K562 (cell line): ENCODE measurements around the gene TBC1D2B.

Experiments used
- BCOR ChIP-seq: fragments of 450-650 bp; IDR thresholded peaks from 2 replicates; pipeline ENCODE4 v1.6.1; 2016
- CTCF ChIP-seq, 3 experiments: IDR thresholded peaks in 2 of 3; conservative IDR thresholded peaks in 1 of 3; 2 replicates each; pipeline ENCODE4 v1.5.1; 2011 to 2012; ENCODE audit warnings: low read length in 3 of 3, mild to moderate bottlenecking in 3 of 3, control low read depth in 2 of 3, improper control_type of control experiment in 1 of 3, inconsistent platforms in 1 of 3, low read depth in 1 of 3, mixed read lengths in 1 of 3, moderate library complexity in 1 of 3; ENCODE audit not compliant: insufficient read depth in 2 of 3
- IRF9 ChIP-seq: fragments of 450-650 bp; IDR thresholded peaks from 2 replicates; pipeline ENCODE4 v1.6.1; 2016; ENCODE audit warnings: missing biosample characterization, missing genetic modification characterization
- MBD1 ChIP-seq: fragments of 250-450 bp; sonication (Bioruptor Pico); IDR thresholded peaks from 2 replicates; pipeline ENCODE4 v1.8.0; 2022; ENCODE audit warnings: inconsistent platforms
- RBM39 ChIP-seq: fragments of 200-400 bp; formaldehyde crosslinking; optimal IDR thresholded peaks from 2 replicates; pipeline ENCODE3; 2018; ENCODE audit warnings: low read depth, low read length
- SMAD3 ChIP-seq: fragments of 450-650 bp; formaldehyde crosslinking; conservative IDR thresholded peaks from 2 replicates; pipeline ENCODE4 v1.4.0; 2020; ENCODE audit warnings: mild to moderate bottlenecking

- TF ChIP-seq BCOR: no peak
- no peak for TF ChIP-seq RBM39
- TF ChIP-seq IRF9 (tag): no peak
- TF ChIP-seq CTCF (IDR thresholded peaks at IDR 0.05 in 2 of 3, conservative IDR thresholded peaks at IDR 0.05 in 1 of 3; ENCODE audit: insufficient read depth in 2 of 3, low read depth in 1 of 3, low read length in 3 of 3): no peak
- no peak for TF ChIP-seq SMAD3 (CRISPR knock-in tag)
- TF ChIP-seq MBD1 (CRISPR knock-in tag): no peak
Measured at GRCh38 chr15:78120523-78120922, 43.0 kb upstream of the TBC1D2B start.
